ENCODE measurements around the gene PDXK. TPM values are rescaled to one million over a fixed set of nuclear protein-coding genes. Genes with fewer than 3 reads are reported as not detected.

Gene PDXK
- total and polyA plus RNA-seq, 2 of the 8 experiments (the other 6 are each of a cell fraction or from before 2014, with no cell fraction given): 78.0 to 112 TPM

DNA sequence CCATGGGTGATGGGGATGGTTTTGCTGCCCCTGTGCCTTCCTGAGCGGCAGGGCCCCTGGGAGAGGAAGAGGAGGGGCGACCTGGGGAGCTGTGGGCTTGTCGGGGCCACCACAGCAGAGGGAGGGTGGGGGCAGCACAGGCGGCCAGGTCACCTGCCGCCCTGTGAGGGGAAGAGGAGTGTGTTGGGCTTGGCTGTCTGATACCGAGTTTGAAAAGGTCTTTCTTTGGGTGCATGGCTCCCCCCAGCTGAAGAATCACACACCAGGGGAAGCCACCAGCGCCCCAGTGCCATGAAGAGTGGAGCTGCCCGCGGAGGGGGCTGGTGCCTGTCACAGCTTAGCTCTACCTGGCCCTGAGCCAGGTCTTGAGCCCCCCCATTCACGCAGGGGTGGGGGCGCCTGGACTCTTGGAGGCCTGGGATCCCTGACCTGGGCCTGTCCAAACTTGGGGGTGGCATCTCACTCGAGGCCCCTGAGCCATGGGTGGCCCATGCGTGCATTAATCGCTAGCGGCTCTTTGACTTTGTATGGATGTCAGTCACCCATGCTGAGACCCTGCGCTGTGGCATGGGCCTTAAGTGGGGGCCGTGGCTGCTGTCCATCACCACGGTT, 30.8 kb downstream of the PDXK start:
- Histone ChIP-seq H3K4ac (replicated peaks; ENCODE audit: insufficient read length, low read depth, low read length) (no peak overlapping the region), H3K9me3 (ENCODE audit: insufficient read depth in 2 of 2, low read depth in 1 of 2, low read length in 1 of 2) (no peaks in the 10 kb centered on the region), H3K79me1 (ENCODE audit: low read depth, low read length) (peaks cover 2% of the 10 kb centered on the region; the same call in 1 of the 2 replicates), H4K8ac (ENCODE audit: extremely low read depth, insufficient read depth, low read length) (no peak overlapping the region), H2BK120ac (replicated peaks; ENCODE audit: low read depth, low read length) (no peak overlapping the region), H3K4me2 (ENCODE audit: insufficient read depth in 1 of 2, low read depth in 2 of 2, low read length in 2 of 2) (no peak overlapping the region), H3K79me2 (ENCODE audit: control insufficient read depth in 1 of 2, insufficient read depth in 2 of 2, low read length in 2 of 2) (no peaks in the 10 kb centered on the region), H2BK5ac (ENCODE audit: low read depth, low read length) (no peak overlapping the region), H3K23ac (ENCODE audit: insufficient read length) (no peak overlapping the region), H2AK5ac (ENCODE audit: low read depth, low read length) (no peak overlapping the region), H3K27me3 (replicated peaks in 1 of 4; ENCODE audit: control insufficient read depth in 3 of 4, extremely low read depth in 1 of 4, insufficient read depth in 3 of 4, low read length in 3 of 4) (no peaks in the 10 kb centered on the region), H3K36me3 (ENCODE audit: control insufficient read depth in 2 of 4, insufficient read depth in 4 of 4, low read length in 3 of 4) (peaks cover 2 to 27% (median 15%) of the 10 kb centered on the region in 4 experiments), H2AFZ (ENCODE audit: low read length) (no peak overlapping the region), H3K14ac (ENCODE audit: insufficient read length) (no peak overlapping the region), H3K56ac (replicated peaks; ENCODE audit: insufficient read length, low read depth, low read length) (no peak overlapping the region), H2BK20ac (ENCODE audit: low read length) (no peak overlapping the region), H2BK15ac (ENCODE audit: low read length) (no peak overlapping the region), H2BK12ac (ENCODE audit: low read depth, low read length) (no peak overlapping the region), H3K9ac (replicated peaks in 1 of 4; ENCODE audit: extremely low read depth in 1 of 4, low read depth in 3 of 4, low read length in 3 of 4) (no peak overlapping the region), H4K91ac (replicated peaks; ENCODE audit: insufficient read length, low read length) (no peak overlapping the region), H3K27ac (ENCODE audit: low read depth, low read length) (no peak overlapping the region; the same call in 1 of the 2 replicates), H3K23me2 (ENCODE audit: low read depth, low read length) (no peaks in the 10 kb centered on the region), H4K20me1 (replicated peaks in 1 of 2; ENCODE audit: control insufficient read depth in 1 of 2, insufficient read depth in 2 of 2, low read length in 2 of 2) (peaks cover 2 to 10% of the 10 kb centered on the region in 2 experiments), H3K18ac (ENCODE audit: extremely low read depth, low read length) (no peak overlapping the region), H3K4me1 (replicated peaks in 1 of 4; ENCODE audit: control insufficient read depth in 3 of 4, insufficient read depth in 4 of 4, low read length in 3 of 4) (no peaks in the 10 kb centered on the region), H3K4me3 (ENCODE audit: extremely low read depth in 1 of 4, insufficient read depth in 2 of 4, low read depth in 3 of 4, low read length in 4 of 4) (no peak overlapping the region), H4K5ac (ENCODE audit: insufficient read length, low read depth, low read length) (no peak overlapping the region)
- no peak for DNase-seq (ENCODE audit: low read depth in 1 of 2, low spot score in 2 of 2)
- 97% methylated on average over 12 of the region's 18 CpGs; no CpG with 5 or more reads in 1 of the 2 experiments for WGBS, 2 experiments (ENCODE audit: extremely low coverage in 1 of 2, insufficient coverage in 1 of 2, insufficient read length in 1 of 2, insufficient replicate concordance in 2 of 2, low coverage in 1 of 2, low lambda C conversion rate in 2 of 2, missing lambda C conversion rate in 1 of 2)
- POLR2A ChIA-PET (ENCODE audit: partially characterized antibody): interaction anchor here (0.9 to 3.8 kb wide), 4 partner anchors 9 to 24 kb away, joined by 3 to 15 read pairs (median 5); no protein-coding TSS in a partner anchor
- CTCF ChIA-PET (ENCODE audit: partially characterized antibody): no interaction called here
- no peak for FAIRE-seq
- TF ChIP-seq BRCA1 (IDR thresholded peaks at IDR 0.05; ENCODE audit: low read depth, low read length): no peak
- no peak for TF ChIP-seq SRF (IDR thresholded peaks at IDR 0.05; ENCODE audit: low read depth, low read length)
- TF ChIP-seq CBX8 (IDR thresholded peaks at IDR 0.05; ENCODE audit: borderline replicate concordance, low read depth, low read length): no peak
- TF ChIP-seq, protein P1, sequence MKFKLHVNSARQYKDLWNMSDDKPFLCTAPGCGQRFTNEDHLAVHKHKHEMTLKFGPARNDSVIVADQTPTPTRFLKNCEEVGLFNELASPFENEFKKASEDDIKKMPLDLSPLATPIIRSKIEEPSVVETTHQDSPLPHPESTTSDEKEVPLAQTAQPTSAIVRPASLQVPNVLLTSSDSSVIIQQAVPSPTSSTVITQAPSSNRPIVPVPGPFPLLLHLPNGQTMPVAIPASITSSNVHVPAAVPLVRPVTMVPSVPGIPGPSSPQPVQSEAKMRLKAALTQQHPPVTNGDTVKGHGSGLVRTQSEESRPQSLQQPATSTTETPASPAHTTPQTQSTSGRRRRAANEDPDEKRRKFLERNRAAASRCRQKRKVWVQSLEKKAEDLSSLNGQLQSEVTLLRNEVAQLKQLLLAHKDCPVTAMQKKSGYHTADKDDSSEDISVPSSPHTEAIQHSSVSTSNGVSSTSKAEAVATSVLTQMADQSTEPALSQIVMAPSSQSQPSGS (IDR thresholded peaks at IDR 0.05; ENCODE audit: low read length): no peak
- no peak for TF ChIP-seq MAFK (IDR thresholded peaks at IDR 0.05; ENCODE audit: low read depth, low read length)
- no peak for TF ChIP-seq SP2 (IDR thresholded peaks at IDR 0.05; ENCODE audit: low read length)
- TF ChIP-seq RXRA (IDR thresholded peaks at IDR 0.05; ENCODE audit: insufficient read depth, low read depth, low read length): no peak
- TF ChIP-seq TAF1 (IDR thresholded peaks at IDR 0.05; ENCODE audit: low read depth, low read length): no peak
- no peak for TF ChIP-seq JUND (IDR thresholded peaks at IDR 0.05; ENCODE audit: low read length)
- no peak for TF ChIP-seq POU5F1 (IDR thresholded peaks at IDR 0.05; ENCODE audit: low read depth, low read length)
- no peak for TF ChIP-seq YY1 (IDR thresholded peaks at IDR 0.05; ENCODE audit: low read depth, low read length)
- TF ChIP-seq POLR2AphosphoS5 (IDR thresholded peaks at IDR 0.05; ENCODE audit: low read depth, low read length): no peak

Data from H1 (cell line).